OCI-LY7 (cell line): ENCODE data around the gene FMN2. TPM values are rescaled to one million over a fixed set of nuclear protein-coding genes. Genes with fewer than 3 reads are reported as not detected.

Experiments used
- BruUV-seq: library from RNA; stranded (reverse); fragments of 400-500 nt; replicated peaks from 2 replicates; lab custom pipeline; 2021; lab: Mats Ljungman, UMichigan
- CTCF ChIA-PET: fragments of 300-600 bp; sonication (Branson Sonifier 250); formaldehyde crosslinking; loops from one replicate; lab custom pipeline; 2022; ENCODE audit warnings: antibody characterized with exemption; ENCODE audit not compliant: unreplicated experiment; lab: Charles Lee
- POLR2A ChIA-PET: fragments of 300-600 bp; sonication (Branson Sonifier 250); formaldehyde crosslinking; loops from one replicate; lab custom pipeline; 2022; ENCODE audit warnings: antibody characterized with exemption; lab: Charles Lee
- DNase-seq: peaks from one replicate; pipeline ENCODE4 v3.0.0-alpha.2; 2015; ENCODE audit warnings: low spot score
- H2AFZ ChIP-seq: fragments of 200-600 bp; sonication (generic), shearing (Covaris generic); 2 replicates; pipeline ENCODE4 v1.6.1; 2014; ENCODE audit warnings: mild to moderate bottlenecking, antibody characterized with exemption, low read length, moderate library complexity
- H3K27ac ChIP-seq: fragments of 200-600 bp; sonication (generic); 2 replicates; pipeline ENCODE4 v1.5.1; 2014; ENCODE audit warnings: mixed run types, low read depth, mild to moderate bottlenecking, moderate library complexity, low read length, inconsistent platforms; ENCODE audit not compliant: poor library complexity, severe bottlenecking
- H3K36me3 ChIP-seq: fragments of 200-600 bp; sonication (generic); 2 replicates; pipeline ENCODE4 v1.6.1; 2014; ENCODE audit warnings: mild to moderate bottlenecking, antibody characterized with exemption, low read length, moderate library complexity, mixed read lengths; ENCODE audit not compliant: insufficient read depth
- H3K4me1 ChIP-seq: fragments of 200-600 bp; sonication (generic); 2 replicates; pipeline ENCODE4 v1.5.1; 2014; ENCODE audit warnings: mild to moderate bottlenecking, low read length; ENCODE audit not compliant: insufficient read depth, poor library complexity, severe bottlenecking
- H3K4me2 ChIP-seq: fragments of 200-600 bp; sonication (generic); 2 replicates; pipeline ENCODE4 v1.6.1; 2014; ENCODE audit warnings: mild to moderate bottlenecking, low read length
- H3K4me3 ChIP-seq: fragments of 200-600 bp; sonication (generic); 2 replicates; pipeline ENCODE4 v1.5.1; 2014; ENCODE audit warnings: mild to moderate bottlenecking, low read depth, low read length; ENCODE audit not compliant: poor library complexity, severe bottlenecking
- H3K79me2 ChIP-seq: fragments of 200-600 bp; sonication (generic); 2 replicates; pipeline ENCODE4 v1.6.1; 2016; ENCODE audit warnings: low read depth, mild to moderate bottlenecking, low read length, moderate library complexity, mixed read lengths; ENCODE audit not compliant: insufficient read depth
- H3K9me2 ChIP-seq: fragments of 200-600 bp; sonication (generic); 2 replicates; pipeline ENCODE4 v1.6.1; 2016; ENCODE audit warnings: mild to moderate bottlenecking, low read length, mixed read lengths; ENCODE audit not compliant: insufficient read depth
- H3K9me3 ChIP-seq: fragments of 200-600 bp; sonication (generic); 2 replicates; pipeline ENCODE4 v1.6.1; 2014; ENCODE audit warnings: mild to moderate bottlenecking, mixed run types, low read length, mixed read lengths
- H4K20me1 ChIP-seq: fragments of 200-600 bp; sonication (generic); 2 replicates; pipeline ENCODE4 v1.6.1; 2014; ENCODE audit warnings: mild to moderate bottlenecking, antibody characterized with exemption, low read length, moderate library complexity, mixed read lengths; ENCODE audit not compliant: insufficient read depth
- EZH2phosphoT487 ChIP-seq: fragments of 200-600 bp; sonication (generic); IDR thresholded peaks from 2 replicates; pipeline ENCODE4 v1.6.1; 2018; ENCODE audit warnings: low read depth, borderline replicate concordance, mild to moderate bottlenecking, mixed run types, antibody characterized with exemption, low read length, moderate library complexity, mixed read lengths
- intact Hi-C: fragments of 100-400 bp; cut with micrococcal nuclease; formaldehyde crosslinking; loops from one replicate; pipeline ENCODE4 v1.10.0; 2022; ENCODE audit not compliant: unreplicated experiment
- total RNA-seq, 2 experiments: library from RNA; depleted of rRNA in 1 of 2; stranded (reverse); fragments of >200 nt in 1 of 2; shearing (Covaris generic) in 1 of 2; gene quantifications; 2 replicates each; pipeline ENCODE4 v1.2.3, GENCODE V29; 2014 to 2022
- TF ChIP-seq, protein P1 (sequence below): fragments of 200-600 bp; sonication (generic); conservative IDR thresholded peaks from 2 replicates; pipeline ENCODE4 v1.5.1; 2014; ENCODE audit warnings: mild to moderate bottlenecking, antibody characterized with exemption, low read length, moderate library complexity, mixed read lengths

The FMN2 gene
- total RNA-seq, 2 experiments from 2014 or later, result not detected

DNA sequence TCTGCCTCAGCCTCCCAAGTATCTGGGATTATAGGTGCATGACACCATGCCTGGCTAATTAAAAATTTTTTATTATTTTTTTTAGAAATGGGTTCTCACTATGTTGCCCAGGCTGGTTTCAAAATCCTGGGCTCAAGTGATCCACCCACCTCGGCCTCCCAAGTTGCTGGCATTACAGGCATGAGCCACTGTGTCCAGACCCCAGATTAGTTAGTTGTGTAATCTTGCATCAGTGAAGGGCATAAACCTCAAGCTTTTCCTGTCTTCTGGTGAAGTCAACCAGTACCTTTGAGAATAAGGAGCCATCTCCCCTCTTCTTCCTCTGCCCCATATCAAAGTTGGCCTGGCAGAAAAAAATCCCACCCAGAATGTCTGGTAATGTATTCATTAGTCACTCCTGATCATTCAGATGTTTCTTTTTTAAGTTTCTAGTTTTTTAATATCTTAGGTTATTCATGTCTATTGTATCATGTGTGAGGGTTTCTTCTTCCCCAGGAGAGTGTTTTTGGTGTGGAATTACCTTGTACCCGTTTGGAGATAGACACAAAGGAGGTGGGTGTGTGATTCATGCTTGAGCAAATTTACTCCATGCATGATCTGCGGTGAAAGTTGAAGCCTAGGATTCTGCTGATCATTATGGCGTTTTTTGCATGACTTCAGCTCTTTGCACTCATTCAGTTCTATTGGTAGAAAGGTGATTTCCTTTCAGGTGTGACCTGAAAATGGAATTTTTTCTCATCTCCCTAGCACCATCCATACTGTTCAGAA is 144.0 kb downstream of the FMN2 start:
- ChIA-PET CTCF (no interaction called here), POLR2A (interaction anchor here (0.5 to 0.6 kb wide), 2 partner anchors 10 to 469 kb away, joined by 3 read pairs; no protein-coding TSS in a partner anchor)
- no peak overlapping the region for H3K4me3 ChIP-seq
- no peaks in the 10 kb centered on the region for H4K20me1 ChIP-seq
- TF ChIP-seq EZH2phosphoT487, result no peak
- TF ChIP-seq, protein P1, sequence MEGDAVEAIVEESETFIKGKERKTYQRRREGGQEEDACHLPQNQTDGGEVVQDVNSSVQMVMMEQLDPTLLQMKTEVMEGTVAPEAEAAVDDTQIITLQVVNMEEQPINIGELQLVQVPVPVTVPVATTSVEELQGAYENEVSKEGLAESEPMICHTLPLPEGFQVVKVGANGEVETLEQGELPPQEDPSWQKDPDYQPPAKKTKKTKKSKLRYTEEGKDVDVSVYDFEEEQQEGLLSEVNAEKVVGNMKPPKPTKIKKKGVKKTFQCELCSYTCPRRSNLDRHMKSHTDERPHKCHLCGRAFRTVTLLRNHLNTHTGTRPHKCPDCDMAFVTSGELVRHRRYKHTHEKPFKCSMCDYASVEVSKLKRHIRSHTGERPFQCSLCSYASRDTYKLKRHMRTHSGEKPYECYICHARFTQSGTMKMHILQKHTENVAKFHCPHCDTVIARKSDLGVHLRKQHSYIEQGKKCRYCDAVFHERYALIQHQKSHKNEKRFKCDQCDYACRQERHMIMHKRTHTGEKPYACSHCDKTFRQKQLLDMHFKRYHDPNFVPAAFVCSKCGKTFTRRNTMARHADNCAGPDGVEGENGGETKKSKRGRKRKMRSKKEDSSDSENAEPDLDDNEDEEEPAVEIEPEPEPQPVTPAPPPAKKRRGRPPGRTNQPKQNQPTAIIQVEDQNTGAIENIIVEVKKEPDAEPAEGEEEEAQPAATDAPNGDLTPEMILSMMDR, result no peak
- no peaks in the 10 kb centered on the region for H3K9me2 ChIP-seq
- no peak overlapping the region for H2AFZ ChIP-seq
- no peak overlapping the region for H3K27ac ChIP-seq
- H3K4me1 ChIP-seq, result no peaks in the 10 kb centered on the region
- intact Hi-C loops, result no loop called here
- H3K9me3 ChIP-seq, result no peaks in the 10 kb centered on the region
- no peaks in the 10 kb centered on the region for H3K36me3 ChIP-seq
- no TSS peak for BruUV-seq
- no peak overlapping the region for H3K4me2 ChIP-seq
- H3K79me2 ChIP-seq, result no peaks in the 10 kb centered on the region
- no peak for DNase-seq

DNA sequence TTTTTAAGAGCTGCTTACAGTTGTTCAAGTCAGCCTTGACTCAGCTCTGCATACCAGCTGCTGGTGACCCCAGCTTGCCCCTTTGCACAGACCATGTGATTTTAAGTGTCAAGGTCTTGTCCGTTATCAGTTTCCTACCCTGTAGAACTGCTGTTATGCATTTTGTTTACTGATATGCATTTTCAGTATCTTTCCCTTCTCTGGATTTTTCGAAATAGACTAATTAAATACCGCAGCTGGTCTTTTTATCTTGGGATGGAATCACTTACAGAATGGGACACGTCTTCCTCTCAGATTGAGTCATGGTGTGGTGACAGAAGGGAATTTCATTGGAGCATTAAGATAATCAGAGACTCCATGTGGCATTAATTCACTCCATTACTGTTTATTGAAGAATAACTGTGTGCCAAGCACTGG is 145.6 kb downstream of the FMN2 start:
- TF ChIP-seq, protein P1, result no peak
- TF ChIP-seq EZH2phosphoT487, result no peak
- Histone ChIP-seq H3K9me2 (no peaks in the 10 kb centered on the region), H2AFZ (no peak overlapping the region), H3K9me3 (no peaks in the 10 kb centered on the region), H4K20me1 (no peaks in the 10 kb centered on the region), H3K36me3 (no peaks in the 10 kb centered on the region), H3K4me2 (no peak overlapping the region), H3K27ac (no peak overlapping the region), H3K4me1 (no peaks in the 10 kb centered on the region), H3K79me2 (no peaks in the 10 kb centered on the region), H3K4me3 (no peak overlapping the region)
- DNase-seq, result no peak
- no TSS peak for BruUV-seq
- CTCF ChIA-PET, result no interaction called here
- intact Hi-C loops, result no loop called here
- POLR2A ChIA-PET, result no interaction called here

DNA sequence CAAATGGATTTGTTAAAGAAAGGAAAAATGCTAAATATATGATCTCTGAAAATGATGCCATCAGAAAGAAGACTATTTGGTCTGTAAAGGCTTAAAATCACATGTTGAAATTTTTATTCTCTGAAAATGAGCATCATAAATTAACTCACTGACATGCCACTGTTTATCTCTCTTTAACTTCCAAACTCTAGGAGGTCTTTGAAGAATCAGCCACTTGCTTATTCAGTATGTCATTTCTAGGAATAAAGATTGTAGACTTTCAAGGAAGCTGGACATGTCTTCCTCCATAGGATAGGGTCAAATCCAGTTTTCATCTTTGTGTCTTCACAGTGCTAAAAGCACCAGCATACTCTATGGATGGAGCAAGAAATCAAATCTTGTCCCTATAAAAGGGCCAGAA is 147.6 kb downstream of the FMN2 start:
- H2AFZ ChIP-seq, result no peak overlapping the region
- BruUV-seq, result no TSS peak
- H3K36me3 ChIP-seq, result no peaks in the 10 kb centered on the region
- no peak for DNase-seq
- ChIA-PET POLR2A (no interaction called here), CTCF (no interaction called here)
- no peaks in the 10 kb centered on the region for H3K79me2 ChIP-seq
- H3K9me3 ChIP-seq, result no peaks in the 10 kb centered on the region
- H3K4me3 ChIP-seq, result no peak overlapping the region
- no peaks in the 10 kb centered on the region for H3K4me1 ChIP-seq
- no peaks in the 10 kb centered on the region for H4K20me1 ChIP-seq
- no peak overlapping the region for H3K27ac ChIP-seq
- TF ChIP-seq EZH2phosphoT487, result no peak
- TF ChIP-seq, protein P1, result no peak
- intact Hi-C loops, result no loop called here
- H3K4me2 ChIP-seq, result no peak overlapping the region
- no peaks in the 10 kb centered on the region for H3K9me2 ChIP-seq
